ELF-1 (cell line): ENCODE measurements around the gene POLR3H.
"Not testable (repeated sequence)": the region's sequence is repeated elsewhere in the genome, so short reads cannot be mapped to it uniquely, and the experiment has no call there.

Experiments used
- DNase-seq: peaks from one replicate; pipeline ENCODE4 v3.0.0-alpha.2; 2016; ENCODE audit warnings: low read depth, low spot score

Gene POLR3H

DNA sequence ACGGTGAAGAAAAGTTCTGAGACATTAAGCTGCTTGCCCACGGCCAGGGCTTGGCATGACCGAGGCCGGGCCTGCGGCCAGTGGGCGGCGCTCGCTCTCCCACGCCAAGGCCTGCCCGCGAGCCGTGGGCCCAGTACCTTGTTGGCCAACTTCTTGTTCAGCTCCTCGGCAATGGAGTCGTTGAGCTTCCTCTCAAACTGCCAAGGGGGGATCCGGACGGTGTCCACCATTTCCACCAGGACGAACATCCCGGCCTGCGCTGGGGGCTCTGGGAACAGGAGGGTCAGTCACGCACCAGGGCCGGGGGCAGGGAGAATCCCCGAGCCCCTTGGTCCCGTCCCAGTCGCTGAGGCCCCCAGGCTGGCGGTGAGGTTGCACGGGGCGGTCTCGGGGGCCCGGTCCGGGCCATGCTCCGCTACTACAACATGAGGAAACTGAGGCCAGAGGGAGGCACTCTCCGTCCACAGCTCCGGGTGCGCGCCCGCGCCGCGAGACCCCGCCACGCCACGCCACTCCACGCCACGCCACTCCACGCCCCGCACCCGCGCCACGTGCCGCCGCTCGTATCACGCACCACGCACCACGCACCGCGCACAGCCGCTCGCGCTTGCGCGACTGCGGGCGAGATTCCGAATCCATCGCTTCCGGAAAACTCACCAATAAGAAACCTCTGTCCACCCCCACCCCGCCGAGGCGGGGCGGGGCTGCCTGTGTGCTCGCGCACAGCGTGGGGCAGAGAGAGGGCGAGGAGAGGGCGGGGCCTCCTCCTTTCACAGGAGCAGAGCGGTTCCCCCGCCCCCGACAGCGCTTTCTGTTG is at the start of gene POLR3H:
Gene POLR3H, minus strand, starts transcription at position 617 of the 817 bp plus-strand sequence. Its CDS starts 369 bp downstream, at position 248.
- peak; percentile 58 for DNase-seq

- DNase-seq: not testable (repeated sequence)
Measured at GRCh38 chr22:41593336-41593960, 49.2 kb upstream of the POLR3H start.

DNA sequence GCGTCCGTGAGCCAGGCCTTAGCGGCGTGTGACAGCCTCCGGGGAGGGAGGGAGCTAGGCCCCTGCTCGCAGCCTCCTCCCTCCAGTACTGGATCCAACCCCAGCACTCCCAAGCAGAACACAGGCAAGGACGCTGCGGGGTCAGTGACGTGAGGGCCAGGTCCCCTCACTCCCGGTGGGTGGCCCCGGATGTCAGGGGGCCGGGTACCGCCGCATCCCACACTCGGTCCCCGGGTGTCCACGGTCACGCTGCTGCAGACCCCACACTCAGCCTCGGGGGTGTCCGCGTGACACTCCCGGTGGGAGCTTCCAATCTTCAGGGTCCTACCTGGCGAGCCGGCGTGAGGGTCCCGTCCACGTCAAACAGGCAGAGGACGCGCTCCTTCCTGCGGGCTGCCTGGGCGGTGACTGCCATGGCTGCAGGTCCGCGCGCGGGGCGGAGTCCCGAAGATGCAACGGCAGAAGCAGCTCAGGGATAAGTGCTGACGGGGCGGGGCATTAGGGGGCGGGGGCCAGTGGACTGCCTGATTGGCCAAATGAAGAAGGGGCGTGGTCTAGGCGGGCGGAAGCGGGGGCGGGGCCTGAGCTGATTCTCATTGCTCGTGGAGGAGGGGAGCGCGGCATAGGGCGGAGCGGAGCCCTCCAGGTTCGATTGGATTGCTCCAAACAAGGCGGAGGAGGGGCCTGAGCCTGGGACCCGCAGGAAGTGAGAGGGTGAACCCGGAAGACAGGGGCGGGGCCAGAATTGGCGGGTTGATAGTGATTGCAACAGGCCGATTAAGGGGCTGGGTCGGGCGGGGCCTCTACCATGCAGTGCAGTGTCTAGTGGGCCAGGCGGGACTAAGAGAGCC is 45.3 kb upstream of the POLR3H start, which contains the start of gene PMM1:
Gene PMM1, minus strand, starts transcription at position 450 of the 851 bp plus-strand sequence. Its CDS starts 35 bp downstream, at position 415.
- peak; percentile 100 for DNase-seq

DNA sequence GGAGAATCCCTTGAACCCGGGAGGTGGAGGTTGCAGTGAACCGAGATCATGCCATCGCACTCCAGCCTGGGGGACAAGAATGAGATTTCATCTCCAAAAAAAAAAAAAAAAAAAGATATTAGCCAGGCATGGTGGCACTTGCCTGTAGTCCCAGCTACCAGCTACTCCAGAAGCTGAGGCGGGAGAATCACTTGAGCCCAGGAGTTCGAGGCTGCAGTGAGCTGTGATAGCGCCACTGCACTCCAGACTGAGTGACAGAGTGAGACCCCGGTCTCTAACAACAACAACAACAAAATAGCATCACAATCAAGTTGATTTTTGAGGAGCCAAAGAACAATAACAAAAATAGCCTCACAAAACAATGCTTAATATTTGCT is 43.1 kb upstream of the POLR3H start:
- DNase-seq: no peak

- no peak for DNase-seq
Measured at GRCh38 chr22:41585898-41586297, 41.6 kb upstream of the POLR3H start.

DNA sequence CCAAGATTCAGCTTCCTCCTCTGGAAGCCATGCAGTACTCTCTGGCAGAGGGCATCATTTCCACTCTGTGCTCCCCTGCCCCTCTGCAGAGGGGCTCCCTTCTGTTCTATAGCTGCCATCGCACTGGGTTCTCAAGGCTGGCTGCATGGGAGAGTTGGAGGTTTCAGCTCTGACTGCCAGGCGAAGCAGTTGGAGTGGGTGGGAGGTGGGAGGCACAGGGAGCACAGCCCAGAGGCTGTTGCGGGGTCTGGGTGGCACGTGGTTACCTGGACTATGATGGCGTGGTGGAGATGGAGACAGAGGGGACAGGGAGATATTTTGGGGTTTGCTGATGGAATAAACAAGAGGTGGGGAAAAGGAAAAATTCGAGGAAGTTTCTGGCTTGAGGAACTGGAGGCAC is 40.6 kb upstream of the POLR3H start:
- DNase-seq: no peak

DNA sequence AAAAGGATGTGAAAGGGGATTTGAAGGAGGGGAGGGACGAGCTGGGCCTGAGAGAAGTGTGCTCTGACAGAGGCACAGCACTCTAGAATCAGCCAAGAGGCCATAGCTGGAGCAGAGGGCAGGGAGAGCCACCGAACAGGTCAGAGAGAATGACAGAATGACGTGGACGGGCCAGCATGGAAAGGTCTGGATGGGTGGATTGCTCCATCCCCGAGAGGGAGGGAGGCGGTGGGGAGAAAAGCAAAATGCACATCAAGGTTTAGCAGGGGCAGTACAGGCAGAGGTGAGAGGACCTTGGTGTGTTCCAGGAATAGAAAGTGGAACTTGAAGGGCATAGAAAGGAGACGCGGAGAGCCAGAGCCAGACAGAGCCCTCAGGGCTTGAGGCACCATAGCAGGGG is 38.4 kb upstream of the POLR3H start:
- DNase-seq: peak; percentile 71

DNA sequence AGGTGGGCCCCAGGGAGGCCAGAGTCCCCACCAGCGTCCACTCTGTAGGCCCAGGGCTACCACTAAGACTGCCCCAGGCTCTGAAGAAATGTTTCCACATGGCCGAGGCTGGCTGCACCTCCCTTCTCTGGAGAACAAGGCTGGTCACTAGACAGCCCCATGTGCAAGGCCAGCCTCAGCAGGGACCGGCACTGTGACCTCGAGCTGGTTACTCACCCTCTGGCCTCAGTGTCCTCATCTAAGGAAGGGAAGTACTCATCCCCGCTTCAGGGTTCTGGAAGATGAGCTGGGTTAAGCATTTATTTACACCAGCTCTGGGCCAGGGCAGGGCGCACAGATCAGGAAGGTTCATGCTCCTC is 35.7 kb upstream of the POLR3H start:
- DNase-seq: no peak

GRCh38 chr22:41579297-41579996 is 35.2 kb upstream of the POLR3H start:
- DNase-seq: no peak

DNA sequence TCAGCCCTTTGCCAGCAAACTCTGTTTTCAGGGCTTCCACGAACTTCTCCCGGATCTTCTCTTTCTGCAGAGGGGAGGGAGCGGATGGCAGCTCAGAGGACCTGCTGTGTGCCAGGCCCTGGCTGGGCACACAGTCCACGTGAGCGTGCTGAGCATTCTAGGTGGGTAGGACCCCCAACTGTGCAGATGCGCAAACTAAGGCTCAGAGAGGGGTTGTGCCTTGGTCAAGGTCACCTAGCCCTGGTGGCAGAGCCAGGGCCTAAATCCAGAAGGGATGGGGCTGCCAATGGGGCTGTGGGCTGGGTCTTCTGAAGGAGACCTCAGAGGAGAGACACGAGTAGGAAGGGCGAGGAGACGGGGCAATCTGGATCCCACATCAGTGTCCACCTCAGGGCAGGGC is 34.5 kb upstream of the POLR3H start:
- no peak for DNase-seq

- DNase-seq: no peak
Measured at GRCh38 chr22:41578114-41578513, 33.8 kb upstream of the POLR3H start.

GRCh38 chr22:41576877-41577276 is 32.6 kb upstream of the POLR3H start:
- DNase-seq: peak; percentile 86

DNA sequence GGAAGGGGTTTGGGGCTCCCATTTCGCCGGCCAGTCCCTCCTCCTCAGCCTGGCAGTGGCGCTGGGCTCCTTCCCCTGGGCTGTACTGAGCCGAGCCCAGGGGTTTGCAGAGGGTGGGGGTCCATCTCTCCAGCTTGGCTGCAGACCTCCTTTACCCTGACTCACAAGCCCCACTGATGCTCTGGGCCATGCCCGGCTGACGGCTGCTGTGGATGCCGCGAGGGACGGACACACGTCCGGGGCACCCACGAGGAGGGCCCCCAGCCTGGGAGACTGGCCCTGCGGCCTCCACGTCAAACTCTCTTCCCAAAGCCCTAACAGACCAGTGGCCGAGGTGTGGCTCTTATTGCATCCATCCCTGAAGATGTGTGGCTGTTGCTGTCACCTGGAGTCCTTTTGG is 31.3 kb upstream of the POLR3H start:
- no peak for DNase-seq

GRCh38 chr22:41574847-41575381 is 30.6 kb upstream of the POLR3H start:
- DNase-seq: no peak

GRCh38 chr22:41573677-41574076 is 29.4 kb upstream of the POLR3H start:
- no peak for DNase-seq

- DNase-seq: not testable (repeated sequence)
Measured at GRCh38 chr22:41572305-41572704, 28.0 kb upstream of the POLR3H start.

GRCh38 chr22:41571786-41572185 is 27.5 kb upstream of the POLR3H start:
- no peak for DNase-seq

DNA sequence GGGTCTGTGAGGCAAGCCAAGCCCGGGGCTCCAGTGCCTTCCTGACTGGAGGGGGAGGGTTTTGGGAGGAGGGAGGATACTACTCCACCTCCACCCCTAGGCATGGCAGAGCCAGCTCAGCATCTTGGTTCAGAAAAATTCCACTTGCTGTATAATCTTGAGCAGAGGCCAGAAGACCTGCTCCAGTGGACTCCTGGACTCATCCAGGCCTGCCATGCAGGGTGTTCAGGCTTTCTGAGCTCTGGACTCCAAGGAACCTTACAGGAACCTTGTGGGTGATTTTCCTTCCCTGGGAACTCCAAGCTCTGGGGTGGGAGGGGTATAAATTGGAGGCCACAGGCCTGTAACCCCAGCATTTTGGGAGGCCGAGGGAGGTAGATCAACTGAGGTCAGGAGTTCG is 26.0 kb upstream of the POLR3H start:
- no peak for DNase-seq

DNA sequence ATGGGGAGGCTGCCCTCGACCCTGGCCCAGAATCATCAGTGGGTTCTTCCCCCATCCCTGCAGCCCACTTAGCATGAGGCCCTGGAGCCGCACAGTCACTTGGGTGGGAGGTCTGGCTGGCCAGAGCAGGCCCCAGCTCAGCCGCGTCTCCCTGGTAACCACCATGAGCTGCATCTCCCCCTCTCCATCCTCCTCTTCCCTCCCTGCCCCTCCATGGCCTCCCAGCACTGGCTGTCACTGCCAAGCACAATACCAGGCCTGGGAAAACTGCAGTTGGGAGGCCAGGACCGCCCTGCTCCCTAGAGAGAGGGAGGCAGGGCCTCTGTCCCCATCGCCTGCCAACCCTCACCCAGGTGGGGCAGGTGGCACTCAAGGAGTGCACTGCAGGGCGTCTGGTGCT is 24.5 kb upstream of the POLR3H start:
- no peak for DNase-seq

GRCh38 chr22:41567512-41567768 is 23.2 kb upstream of the POLR3H start:
- DNase-seq: no peak

DNA sequence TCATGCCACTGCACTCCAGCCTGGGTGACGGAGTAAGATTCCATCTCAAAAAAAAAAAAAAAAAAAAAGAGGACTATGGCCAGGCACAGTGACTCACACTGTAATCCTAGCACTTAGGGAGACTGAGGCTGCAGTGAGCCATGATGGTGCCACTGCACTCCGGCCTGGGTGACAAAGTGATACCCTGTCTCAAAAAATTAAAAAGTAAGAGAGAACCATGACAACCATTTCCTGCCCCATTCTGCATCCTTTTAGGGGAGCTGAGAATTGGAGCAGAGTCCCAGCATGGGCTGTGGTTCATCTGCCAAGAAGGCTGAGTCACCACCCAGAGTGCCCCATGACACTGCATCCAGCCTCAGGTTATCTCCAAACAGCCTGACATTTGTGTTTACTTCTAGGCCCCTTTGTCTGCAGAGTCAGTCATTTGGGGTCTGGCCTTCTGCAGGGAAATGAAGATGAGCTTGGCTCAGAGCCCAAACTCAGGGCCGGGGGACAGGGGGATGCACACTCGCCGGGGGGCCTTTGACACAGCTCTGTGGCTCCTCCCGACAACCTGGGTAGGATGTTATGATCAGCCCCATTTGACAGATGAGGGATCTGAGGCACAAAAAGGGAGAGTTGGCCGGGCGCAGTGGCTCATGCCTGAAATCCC is 21.3 kb upstream of the POLR3H start:
- peak; percentile 83 for DNase-seq
